K562 (cell line): Measurements from ENCODE around the gene NLGN2.

Experiments used
- CTCF ChIP-seq, 3 experiments: IDR thresholded peaks in 2 of 3; conservative IDR thresholded peaks in 1 of 3; 2 replicates each; pipeline ENCODE4 v1.5.1; 2011 to 2012; ENCODE audit warnings: low read length in 3 of 3, mild to moderate bottlenecking in 3 of 3, control low read depth in 2 of 3, improper control_type of control experiment in 1 of 3, inconsistent platforms in 1 of 3, low read depth in 1 of 3, mixed read lengths in 1 of 3, moderate library complexity in 1 of 3; ENCODE audit not compliant: insufficient read depth in 2 of 3
- DLX4 ChIP-seq: fragments of 250-450 bp; sonication (Bioruptor Pico); IDR thresholded peaks from 2 replicates; pipeline ENCODE4 v1.6.1; 2021; ENCODE audit warnings: mild to moderate bottlenecking
- IRF1 ChIP-seq: sonication (generic); formaldehyde crosslinking; IDR thresholded peaks from 2 replicates; pipeline ENCODE4 v1.8.0; 2022; ENCODE audit warnings: missing genetic modification reagents, mild to moderate bottlenecking, borderline replicate concordance
- POLR2AphosphoS2 ChIP-seq: IDR thresholded peaks from 2 replicates; pipeline ENCODE4 v1.6.1; 2012; ENCODE audit warnings: low read length, improper control_type of control experiment
- ZC3H8 ChIP-seq: fragments of 450-650 bp; IDR thresholded peaks from 2 replicates; pipeline ENCODE4 v1.6.1; 2017
- TF ChIP-seq, protein P1 (sequence below): sonication (generic); formaldehyde crosslinking; IDR thresholded peaks from 2 replicates; pipeline ENCODE4 v1.8.1; 2023; ENCODE audit warnings: mild to moderate bottlenecking, missing genetic modification reagents
- TF ChIP-seq, protein P2 (sequence below): sonication (generic); formaldehyde crosslinking; IDR thresholded peaks from 2 replicates; pipeline ENCODE4 v1.8.0; 2022; ENCODE audit warnings: missing genetic modification reagents, mild to moderate bottlenecking, moderate library complexity, borderline replicate concordance
- TF ChIP-seq, protein P3 (sequence below): sonication (generic); formaldehyde crosslinking; IDR thresholded peaks from 2 replicates; pipeline ENCODE4 v1.8.1; 2022; ENCODE audit warnings: missing genetic modification reagents
- TF ChIP-seq, protein P4 (sequence below), 2 experiments: fragments of 450-650 bp; formaldehyde crosslinking in 1 of 2; IDR thresholded peaks; 2 replicates each; pipeline versions ENCODE4 v1.4.0 to v1.6.1; 2014 to 2020; ENCODE audit warnings: mild to moderate bottlenecking in 2 of 2, borderline replicate concordance in 1 of 2, low read depth in 1 of 2

- TF ChIP-seq, protein P1, sequence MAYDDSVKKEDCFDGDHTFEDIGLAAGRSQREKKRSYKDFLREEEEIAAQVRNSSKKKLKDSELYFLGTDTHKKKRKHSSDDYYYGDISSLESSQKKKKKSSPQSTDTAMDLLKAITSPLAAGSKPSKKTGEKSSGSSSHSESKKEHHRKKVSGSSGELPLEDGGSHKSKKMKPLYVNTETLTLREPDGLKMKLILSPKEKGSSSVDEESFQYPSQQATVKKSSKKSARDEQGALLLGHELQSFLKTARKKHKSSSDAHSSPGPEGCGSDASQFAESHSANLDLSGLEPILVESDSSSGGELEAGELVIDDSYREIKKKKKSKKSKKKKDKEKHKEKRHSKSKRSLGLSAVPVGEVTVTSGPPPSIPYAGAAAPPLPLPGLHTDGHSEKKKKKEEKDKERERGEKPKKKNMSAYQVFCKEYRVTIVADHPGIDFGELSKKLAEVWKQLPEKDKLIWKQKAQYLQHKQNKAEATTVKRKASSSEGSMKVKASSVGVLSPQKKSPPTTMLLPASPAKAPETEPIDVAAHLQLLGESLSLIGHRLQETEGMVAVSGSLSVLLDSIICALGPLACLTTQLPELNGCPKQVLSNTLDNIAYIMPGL (CRISPR knock-in tag) = no peak
- TF ChIP-seq IRF1 = no peak
- TF ChIP-seq, protein P2, sequence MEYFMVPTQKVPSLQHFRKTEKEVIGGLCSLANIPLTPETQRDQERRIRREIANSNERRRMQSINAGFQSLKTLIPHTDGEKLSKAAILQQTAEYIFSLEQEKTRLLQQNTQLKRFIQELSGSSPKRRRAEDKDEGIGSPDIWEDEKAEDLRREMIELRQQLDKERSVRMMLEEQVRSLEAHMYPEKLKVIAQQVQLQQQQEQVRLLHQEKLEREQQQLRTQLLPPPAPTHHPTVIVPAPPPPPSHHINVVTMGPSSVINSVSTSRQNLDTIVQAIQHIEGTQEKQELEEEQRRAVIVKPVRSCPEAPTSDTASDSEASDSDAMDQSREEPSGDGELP (CRISPR knock-in tag) = no peak
- no peak for TF ChIP-seq POLR2AphosphoS2
- no peak for TF ChIP-seq ZC3H8
- no peak for TF ChIP-seq DLX4 (CRISPR knock-in tag)
- TF ChIP-seq, protein P3, sequence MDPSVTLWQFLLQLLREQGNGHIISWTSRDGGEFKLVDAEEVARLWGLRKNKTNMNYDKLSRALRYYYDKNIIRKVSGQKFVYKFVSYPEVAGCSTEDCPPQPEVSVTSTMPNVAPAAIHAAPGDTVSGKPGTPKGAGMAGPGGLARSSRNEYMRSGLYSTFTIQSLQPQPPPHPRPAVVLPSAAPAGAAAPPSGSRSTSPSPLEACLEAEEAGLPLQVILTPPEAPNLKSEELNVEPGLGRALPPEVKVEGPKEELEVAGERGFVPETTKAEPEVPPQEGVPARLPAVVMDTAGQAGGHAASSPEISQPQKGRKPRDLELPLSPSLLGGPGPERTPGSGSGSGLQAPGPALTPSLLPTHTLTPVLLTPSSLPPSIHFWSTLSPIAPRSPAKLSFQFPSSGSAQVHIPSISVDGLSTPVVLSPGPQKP (CRISPR knock-in tag) = no peak
- TF ChIP-seq CTCF (IDR thresholded peaks at IDR 0.05 in 2 of 3, conservative IDR thresholded peaks at IDR 0.05 in 1 of 3; ENCODE audit: insufficient read depth in 2 of 3, low read depth in 1 of 3, low read length in 3 of 3) = no peak
- TF ChIP-seq, protein P4, sequence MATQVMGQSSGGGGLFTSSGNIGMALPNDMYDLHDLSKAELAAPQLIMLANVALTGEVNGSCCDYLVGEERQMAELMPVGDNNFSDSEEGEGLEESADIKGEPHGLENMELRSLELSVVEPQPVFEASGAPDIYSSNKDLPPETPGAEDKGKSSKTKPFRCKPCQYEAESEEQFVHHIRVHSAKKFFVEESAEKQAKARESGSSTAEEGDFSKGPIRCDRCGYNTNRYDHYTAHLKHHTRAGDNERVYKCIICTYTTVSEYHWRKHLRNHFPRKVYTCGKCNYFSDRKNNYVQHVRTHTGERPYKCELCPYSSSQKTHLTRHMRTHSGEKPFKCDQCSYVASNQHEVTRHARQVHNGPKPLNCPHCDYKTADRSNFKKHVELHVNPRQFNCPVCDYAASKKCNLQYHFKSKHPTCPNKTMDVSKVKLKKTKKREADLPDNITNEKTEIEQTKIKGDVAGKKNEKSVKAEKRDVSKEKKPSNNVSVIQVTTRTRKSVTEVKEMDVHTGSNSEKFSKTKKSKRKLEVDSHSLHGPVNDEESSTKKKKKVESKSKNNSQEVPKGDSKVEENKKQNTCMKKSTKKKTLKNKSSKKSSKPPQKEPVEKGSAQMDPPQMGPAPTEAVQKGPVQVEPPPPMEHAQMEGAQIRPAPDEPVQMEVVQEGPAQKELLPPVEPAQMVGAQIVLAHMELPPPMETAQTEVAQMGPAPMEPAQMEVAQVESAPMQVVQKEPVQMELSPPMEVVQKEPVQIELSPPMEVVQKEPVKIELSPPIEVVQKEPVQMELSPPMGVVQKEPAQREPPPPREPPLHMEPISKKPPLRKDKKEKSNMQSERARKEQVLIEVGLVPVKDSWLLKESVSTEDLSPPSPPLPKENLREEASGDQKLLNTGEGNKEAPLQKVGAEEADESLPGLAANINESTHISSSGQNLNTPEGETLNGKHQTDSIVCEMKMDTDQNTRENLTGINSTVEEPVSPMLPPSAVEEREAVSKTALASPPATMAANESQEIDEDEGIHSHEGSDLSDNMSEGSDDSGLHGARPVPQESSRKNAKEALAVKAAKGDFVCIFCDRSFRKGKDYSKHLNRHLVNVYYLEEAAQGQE (IDR thresholded peaks at IDR 0.05; ENCODE audit: borderline replicate concordance) = no peak
- TF ChIP-seq, protein P4 (CRISPR knock-in tag; IDR thresholded peaks at IDR 0.05; ENCODE audit: low read depth) = no peak
Measured at GRCh38 chr17:7414837-7415236, 7.2 kb downstream of the NLGN2 start.
